Prostate gland (tissue), 2 donors: ENCODE results near the gene MYO7B. TPM values are rescaled to one million over a fixed set of nuclear protein-coding genes. Genes with fewer than 3 reads are reported as not detected.

Source experiments
- DNase-seq: peaks from one replicate; pipeline ENCODE4 v3.0.0-alpha.2; 2019; ENCODE audit warnings: low spot score
- H3K27ac ChIP-seq, 2 donors: fragments of 200-600 bp; sonication (generic); 2 replicates each; pipeline ENCODE4 v1.5.1; 2017 to 2019
- H3K27me3 ChIP-seq: fragments of 200-600 bp; sonication (generic); replicated peaks from 2 replicates; pipeline ENCODE4 v1.5.1; 2019; ENCODE audit not compliant: insufficient read depth
- H3K36me3 ChIP-seq, 2 donors: fragments of 200-600 bp; sonication (generic); 1 replicate in 1 of 2; 2 replicates in 1 of 2; pipeline versions ENCODE4 v1.5.1 to v1.8.1; 2017 to 2019
- H3K4me1 ChIP-seq: fragments of 200-600 bp; sonication (generic); replicated peaks from 2 replicates; pipeline ENCODE4 v1.5.1; 2019
- H3K4me3 ChIP-seq, 2 donors: fragments of 200-600 bp; sonication (generic); 2 replicates each; pipeline ENCODE4 v1.5.1; 2017 to 2019
- H3K9me3 ChIP-seq: fragments of 200-600 bp; sonication (generic); 2 replicates; pipeline ENCODE4 v1.5.1; 2017
- CTCF ChIP-seq, 4 experiments: fragments of 200-600 bp in 2 of 4; fragments of 450-650 bp in 2 of 4; sonication (generic) in 2 of 4; IDR thresholded peaks; 1 replicate in 3 of 4; 2 replicates in 1 of 4; pipeline ENCODE4 v1.5.1; 2016 to 2019; ENCODE audit warnings: antibody characterized with exemption in 4 of 4, mild to moderate bottlenecking in 2 of 4, moderate library complexity in 2 of 4
- POLR2A ChIP-seq: fragments of 450-650 bp; IDR thresholded peaks from one replicate; pipeline ENCODE4 v1.6.1; 2016; ENCODE audit warnings: antibody characterized with exemption, mild to moderate bottlenecking
- POLR2AphosphoS5 ChIP-seq: sonication (generic); formaldehyde crosslinking; IDR thresholded peaks from one replicate; pipeline ENCODE4 v1.6.1; 2017; ENCODE audit warnings: antibody characterized with exemption
- WGBS: methylation state at CpG from one replicate; pipeline ENCODE4 v1.1.5; 2018; 5-methylcytosine and 5-hydroxymethylcytosine counted together
- intact Hi-C: fragments of 100-400 bp; cut with DNase I; formaldehyde crosslinking; loops from one replicate; pipeline ENCODE4 v1.14.2; 2022
- total RNA-seq, 2 donors: library from RNA; depleted of rRNA; stranded (reverse); fragments of >200 nt; gene quantifications; one replicate each; pipeline ENCODE4 v1.1.0, GENCODE V29; 2016

MYO7B gene
- total RNA-seq, 2 donors from 2014 or later = 1.4 TPM; not detected in 1

GRCh38 chr2:127606625-127607398, 71.3 kb downstream of the MYO7B start:
- DNase-seq = no peak
- Histone ChIP-seq H3K27me3 (no peaks in the 10 kb centered on the region), H3K9me3 (no peaks in the 10 kb centered on the region), H3K4me3 (no peak overlapping the region), H3K4me1 (no peaks in the 10 kb centered on the region), H3K27ac (no peak overlapping the region), H3K36me3 (no peaks in the 10 kb centered on the region)
- WGBS = 90% methylated on average over 17 of the region's 17 CpGs
- no peak for TF ChIP-seq POLR2A
- intact Hi-C loops = no loop called here

DNA sequence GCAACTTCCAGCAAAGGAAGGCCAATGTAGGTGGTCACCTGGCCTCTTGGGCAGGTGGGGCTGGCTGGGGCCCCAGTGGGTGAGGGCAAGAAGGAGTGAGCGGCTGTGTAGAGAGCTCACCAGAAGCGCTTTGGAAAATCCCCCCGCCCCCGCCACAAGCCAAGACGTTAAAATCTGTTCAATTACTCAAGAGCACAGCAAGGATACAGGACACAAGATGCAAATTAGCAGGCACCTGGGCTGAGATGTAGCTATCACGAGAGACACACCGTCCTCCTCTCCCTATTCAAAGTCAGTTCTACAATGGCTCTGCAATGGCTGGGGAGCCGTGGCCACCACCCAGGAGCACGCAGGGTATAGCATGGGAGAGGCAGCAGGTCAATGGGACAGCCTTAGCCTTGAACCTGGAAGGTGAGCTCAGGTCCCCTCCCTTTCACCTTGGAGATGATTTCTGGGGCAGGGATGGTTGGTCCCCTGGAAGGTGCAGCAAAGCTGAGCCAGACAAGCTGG, 72.0 kb downstream of the MYO7B start:
- no peaks in the 10 kb centered on the region for H3K4me1 ChIP-seq
- intact Hi-C loops = no loop called here
- TF ChIP-seq POLR2A = no peak
- TF ChIP-seq CTCF (IDR thresholded peaks at IDR 0.05) = no peak
- no peak for TF ChIP-seq POLR2AphosphoS5
- WGBS = 95% methylated on average over 8 of the region's 9 CpGs
- no peak overlapping the region for H3K4me3 ChIP-seq
- no peak for DNase-seq
- H3K36me3 ChIP-seq = no peaks in the 10 kb centered on the region
- no peak overlapping the region for H3K27ac ChIP-seq
- H3K27me3 ChIP-seq = no peaks in the 10 kb centered on the region
- no peaks in the 10 kb centered on the region for H3K9me3 ChIP-seq

GRCh38 chr2:127608061-127609030, 72.9 kb downstream of the MYO7B start:
- WGBS = 86% methylated on average over 24 of the region's 25 CpGs
- no peaks in the 10 kb centered on the region for H3K9me3 ChIP-seq
- intact Hi-C loops = no loop called here
- no peaks in the 10 kb centered on the region for H3K36me3 ChIP-seq
- TF ChIP-seq CTCF (IDR thresholded peaks at IDR 0.05) = no peak
- TF ChIP-seq POLR2A = no peak
- TF ChIP-seq POLR2AphosphoS5 = no peak
- H3K4me3 ChIP-seq = no peak overlapping the region
- H3K4me1 ChIP-seq = no peaks in the 10 kb centered on the region
- no peak overlapping the region for H3K27ac ChIP-seq
- H3K27me3 ChIP-seq = no peaks in the 10 kb centered on the region
- DNase-seq = no peak

- DNase-seq = no peak
- 87% methylated on average over 24 of the region's 24 CpGs for WGBS
- Histone ChIP-seq H3K27ac (no peak overlapping the region), H3K4me3 (no peak overlapping the region), H3K9me3 (no peaks in the 10 kb centered on the region), H3K27me3 (no peaks in the 10 kb centered on the region), H3K4me1 (no peaks in the 10 kb centered on the region), H3K36me3 (no peaks in the 10 kb centered on the region)
- TF ChIP-seq POLR2A (no peak), CTCF (IDR thresholded peaks at IDR 0.05) (no peak), POLR2AphosphoS5 (no peak)
- intact Hi-C loops = no loop called here
Observed at GRCh38 chr2:127609031-127609751, 73.7 kb downstream of the MYO7B start.

- Histone ChIP-seq H3K4me3 (no peak overlapping the region), H3K4me1 (no peaks in the 10 kb centered on the region), H3K27me3 (no peaks in the 10 kb centered on the region), H3K36me3 (no peaks in the 10 kb centered on the region), H3K27ac (no peak overlapping the region), H3K9me3 (no peaks in the 10 kb centered on the region)
- intact Hi-C loops = no loop called here
- DNase-seq = no peak
- no peak for TF ChIP-seq POLR2AphosphoS5
- no peak for TF ChIP-seq CTCF (IDR thresholded peaks at IDR 0.05)
- TF ChIP-seq POLR2A = no peak
- 98% methylated on average over 8 of the region's 8 CpGs for whole genome bisulfite sequencing
Observed at GRCh38 chr2:127609818-127610217, 74.3 kb downstream of the MYO7B start.
